NCI-H1105 treated with DMSO at 0.1 percent for 48 hours (cell line): ENCODE measurements around the gene ASB9.
"Not testable (repeated sequence)": the region's sequence is repeated elsewhere in the genome, so short reads cannot be mapped to it uniquely, and the experiment has no call there.

Source experiments
- DNase-seq: peaks from one replicate; lab custom pipeline; 2025; lab: John Stamatoyannopoulos, UW

ASB9 gene

DNA sequence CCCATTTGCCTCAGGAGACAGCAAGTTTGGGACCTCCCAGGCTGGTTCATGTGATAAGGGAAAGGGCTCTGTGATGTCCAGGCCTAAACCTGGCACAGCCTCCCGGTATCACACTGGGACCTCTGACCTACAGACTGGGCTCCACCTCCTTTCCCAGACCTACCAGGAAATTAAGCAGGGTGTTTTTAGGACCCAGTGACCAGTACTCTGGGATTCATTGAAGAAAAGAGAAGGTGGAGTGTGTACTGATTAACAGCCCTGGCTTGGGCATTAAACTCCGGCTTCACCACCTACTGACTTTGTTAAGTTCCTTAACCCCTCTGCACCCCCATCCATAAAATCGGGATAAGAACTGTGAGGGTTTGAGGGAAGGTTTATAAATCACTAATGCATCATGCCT, 28.6 kb downstream of the ASB9 start:
- no peak for DNase-seq

DNA sequence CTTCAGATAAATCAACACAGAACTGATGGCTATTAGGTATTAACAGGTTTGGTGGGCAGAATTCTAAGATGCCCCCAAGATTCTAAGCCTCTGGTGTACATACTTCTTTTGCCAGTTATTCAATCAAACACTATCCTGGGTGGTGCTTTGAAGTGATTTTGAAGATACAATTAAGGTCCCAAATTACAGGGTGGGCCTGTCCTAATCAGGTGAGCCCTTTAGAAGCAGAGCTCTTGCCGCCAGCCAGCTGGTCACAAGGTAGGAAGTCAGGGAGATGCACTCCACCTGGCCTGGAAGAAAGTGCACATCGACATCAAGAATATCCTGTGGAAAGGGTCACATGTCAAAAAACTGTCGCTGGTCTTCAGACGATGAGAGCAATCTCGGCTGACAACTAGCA, 29.5 kb downstream of the ASB9 start:
- DNase-seq = no peak

GRCh38 chrX:15236146-15236545, 33.7 kb downstream of the ASB9 start:
- DNase-seq = no peak

DNA sequence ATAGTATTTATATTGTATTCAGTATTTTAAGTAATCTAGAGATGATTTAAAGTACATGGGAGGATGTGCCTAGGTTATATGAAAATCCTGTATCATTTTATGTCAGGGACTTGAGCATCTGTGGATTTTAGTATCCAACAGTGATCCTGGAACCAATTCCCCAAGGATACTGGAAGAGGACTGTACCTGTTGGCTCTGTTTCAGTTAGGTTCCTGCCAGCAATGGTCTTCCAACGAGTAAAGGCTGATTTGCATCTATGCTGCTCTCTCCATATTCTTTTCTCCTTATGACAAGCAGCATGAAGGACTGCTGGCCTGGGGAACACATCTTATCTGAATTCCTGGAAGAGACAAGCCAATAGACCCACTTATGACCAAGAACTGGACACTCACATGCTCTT, 34.9 kb downstream of the ASB9 start:
- no peak for DNase-seq

DNA sequence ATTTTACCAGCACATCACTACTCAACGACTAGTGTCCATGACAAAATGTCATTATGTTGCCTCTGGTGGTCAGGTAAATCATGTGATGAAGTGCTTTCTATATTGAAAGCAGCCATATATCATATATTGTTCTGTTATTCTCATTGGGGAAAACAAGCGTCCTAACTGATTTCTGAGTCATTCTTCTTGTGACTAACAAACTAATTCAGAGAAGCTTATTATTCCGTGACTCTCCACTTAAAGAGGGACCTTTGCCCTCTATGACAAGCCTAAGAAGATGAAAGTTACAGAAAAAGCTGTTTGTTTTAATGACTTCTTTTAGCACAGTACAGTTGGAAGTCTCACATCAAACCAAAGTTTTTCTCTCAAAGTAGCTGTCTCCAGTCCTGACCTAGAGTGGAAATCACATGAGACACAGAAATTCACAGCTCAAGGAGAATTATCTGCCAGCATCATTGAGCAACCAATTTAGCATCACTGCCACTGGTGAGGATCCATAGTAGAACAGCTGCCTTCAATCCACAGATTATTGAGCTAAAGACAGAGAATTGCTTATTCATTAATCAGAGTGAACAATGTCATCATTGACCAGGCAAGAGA, 36.4 kb downstream of the ASB9 start:
- DNase-seq = no peak

- DNase-seq = no peak
Observed at GRCh38 chrX:15224747-15225146, 45.1 kb downstream of the ASB9 start.

GRCh38 chrX:15221321-15221720, 48.6 kb downstream of the ASB9 start:
- DNase-seq = no peak

GRCh38 chrX:15217161-15217560, 52.7 kb downstream of the ASB9 start:
- DNase-seq = no peak

GRCh38 chrX:15216280-15216679, 53.6 kb downstream of the ASB9 start:
- no peak for DNase-seq

DNA sequence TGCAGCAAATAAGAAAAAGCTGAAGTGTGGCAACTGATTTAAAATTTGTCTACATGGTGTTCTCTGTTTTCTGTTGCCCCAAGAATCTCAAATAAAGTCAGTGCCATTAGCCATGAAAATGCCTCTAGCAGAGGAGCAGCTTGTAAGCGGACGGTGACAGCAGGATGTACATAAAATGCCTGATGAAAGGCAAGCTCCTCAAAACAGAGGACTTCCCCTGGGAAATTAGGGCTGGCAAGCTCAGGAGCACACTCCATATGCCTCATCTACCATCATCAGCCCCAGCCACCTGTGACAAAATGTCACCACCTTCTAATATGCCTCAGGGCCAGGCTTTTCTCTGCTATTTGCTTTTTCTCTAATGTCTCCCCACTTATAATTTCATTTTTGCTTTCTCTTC, 54.5 kb downstream of the ASB9 start:
- no peak for DNase-seq

DNA sequence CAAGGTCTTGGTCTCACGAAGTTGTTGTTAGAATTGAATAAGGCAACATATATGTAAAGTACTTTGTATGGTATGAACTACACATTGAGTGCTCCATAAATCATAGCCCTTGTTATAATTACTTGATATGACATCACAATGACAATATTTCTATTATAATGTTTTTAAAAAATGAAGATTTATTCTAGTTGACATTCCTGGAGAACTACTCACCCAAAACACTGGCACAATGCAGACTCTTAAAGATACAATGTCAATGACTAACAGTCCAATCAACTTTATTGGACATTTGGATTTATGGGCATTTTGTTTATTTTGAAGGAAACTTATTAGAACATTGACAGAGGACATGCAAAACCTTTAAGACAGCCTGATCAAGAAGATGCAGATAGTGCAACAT, 55.3 kb downstream of the ASB9 start:
- no peak for DNase-seq

DNA sequence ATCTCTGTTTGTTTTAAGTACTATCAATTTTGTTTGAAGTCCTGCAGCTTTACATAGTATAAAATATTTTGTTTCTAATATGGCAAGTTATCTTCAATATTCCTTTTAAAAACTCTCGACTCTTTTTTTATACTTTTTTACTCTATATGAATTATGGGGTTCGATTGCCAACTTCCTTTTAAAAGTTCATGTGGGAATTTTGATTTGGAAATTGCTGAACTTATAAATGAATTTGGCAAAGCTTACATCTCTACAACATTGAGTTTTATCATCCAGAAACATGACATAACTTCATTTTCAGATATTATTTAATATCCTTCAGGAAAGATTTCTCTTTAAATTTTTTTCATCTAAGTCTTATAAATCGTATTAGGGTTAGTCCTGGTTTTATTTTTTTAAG, 60.8 kb downstream of the ASB9 start:
- no peak for DNase-seq

DNA sequence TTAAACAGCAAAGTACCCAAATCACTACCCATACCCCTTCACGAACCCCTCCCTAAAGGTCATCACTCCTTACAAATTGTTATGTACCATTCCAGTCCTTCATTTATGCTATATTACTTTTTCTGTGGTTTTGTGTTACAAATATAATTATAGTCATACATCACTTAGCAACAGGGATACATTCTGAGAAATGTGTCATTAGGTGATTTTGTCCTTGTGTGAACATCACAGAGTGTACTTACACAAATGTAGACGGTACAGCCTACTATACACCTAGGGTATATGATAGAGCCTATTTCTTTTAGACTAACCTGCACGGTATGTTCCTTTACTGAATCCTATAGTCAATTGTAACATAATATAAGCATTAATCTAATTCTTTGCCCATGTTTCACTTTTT, 61.9 kb downstream of the ASB9 start:
- DNase-seq = no peak

DNA sequence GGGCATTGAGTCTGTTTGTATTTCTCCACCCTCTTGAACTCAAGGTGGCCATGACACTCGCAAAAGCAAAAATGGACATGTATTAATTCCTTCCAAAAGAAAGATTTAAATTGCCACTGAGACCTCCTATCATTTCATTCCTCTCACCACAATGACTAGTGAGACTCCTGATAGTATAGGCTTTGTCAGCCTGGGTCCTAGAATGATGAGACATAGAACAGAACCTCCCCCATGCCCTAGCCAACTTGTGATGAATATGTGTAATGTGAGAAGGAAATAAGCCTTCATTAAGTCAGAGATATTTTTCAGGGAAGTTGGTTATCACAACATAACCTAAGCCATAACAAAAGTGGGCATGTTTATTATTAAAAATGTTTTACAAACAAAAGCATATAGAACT, 62.5 kb downstream of the ASB9 start:
- no peak for DNase-seq

- peak; percentile 87 for DNase-seq
Observed at GRCh38 chrX:15206306-15206705, 63.6 kb downstream of the ASB9 start.

GRCh38 chrX:15204130-15204751, 65.6 kb downstream of the ASB9 start:
- DNase-seq = peak; percentile 85

- DNase-seq = no peak
Observed at GRCh38 chrX:15203694-15204093, 66.2 kb downstream of the ASB9 start.

- no peak for DNase-seq
Observed at GRCh38 chrX:15202454-15203177, 67.3 kb downstream of the ASB9 start.

- no peak for DNase-seq
Observed at GRCh38 chrX:15200871-15201270, 69.0 kb downstream of the ASB9 start.

DNA sequence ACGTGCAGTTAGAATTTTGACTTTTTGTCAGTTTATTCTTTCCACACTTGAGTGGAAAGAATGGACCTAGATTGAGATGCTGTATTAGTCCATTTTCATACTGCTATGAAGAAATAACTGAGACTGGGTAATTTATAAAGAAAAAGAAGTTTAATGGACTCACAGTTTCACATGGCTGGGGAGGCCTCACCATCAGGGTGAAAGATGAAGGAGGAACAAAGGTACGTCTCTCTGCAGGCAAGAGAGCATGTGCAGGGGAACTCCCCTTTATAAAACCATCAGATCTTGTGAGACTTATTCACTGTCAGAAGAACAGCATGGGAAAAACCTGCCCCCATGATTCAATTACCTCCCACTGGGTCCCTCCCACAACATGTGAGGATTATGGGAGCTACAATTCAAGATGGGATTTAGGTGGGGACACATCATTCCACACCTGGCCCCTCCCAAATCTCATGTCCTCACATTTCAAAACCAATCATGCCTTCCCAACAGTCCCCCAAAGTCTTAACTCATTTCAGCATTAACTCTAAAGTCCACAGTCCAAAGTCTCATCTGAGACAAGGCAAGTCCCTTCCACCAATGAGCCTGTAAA, 71.2 kb downstream of the ASB9 start:
- not testable (repeated sequence) for DNase-seq

- DNase-seq = no peak
Observed at GRCh38 chrX:15194146-15194545, 75.7 kb downstream of the ASB9 start.
